GM12892 (cell line): ENCODE results near the gene KCNIP4.

Source experiments
- POLR2A ChIP-seq: IDR thresholded peaks from 2 replicates; pipeline ENCODE4 v1.6.1; 2011; ENCODE audit warnings: low read depth, low read length, control low read depth
- POLR2AphosphoS5 ChIP-seq: IDR thresholded peaks from 2 replicates; pipeline ENCODE4 v1.6.1; 2011; ENCODE audit warnings: low read depth, low read length, control low read depth

DNA sequence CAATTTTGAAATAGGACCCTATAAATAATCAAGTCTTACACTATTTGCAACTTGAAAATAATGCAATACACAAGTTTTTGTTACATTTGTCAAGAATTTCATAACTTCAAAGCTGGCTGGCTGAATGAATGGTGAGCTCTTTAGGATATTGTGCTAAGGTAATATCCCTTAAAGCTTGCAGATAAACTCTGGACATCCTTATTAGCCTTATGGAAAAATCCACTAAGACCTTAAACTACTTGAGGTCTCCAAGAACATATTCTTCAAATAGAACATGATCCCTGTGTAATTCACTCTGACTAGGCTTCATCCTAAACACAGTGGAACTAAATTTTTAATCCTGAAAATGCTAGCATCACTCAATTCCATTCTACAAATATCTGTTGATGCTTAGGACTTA, 1049.0 kb downstream of the KCNIP4 start:
- TF ChIP-seq POLR2A = no peak
- no peak for TF ChIP-seq POLR2AphosphoS5
